CD4-positive, alpha-beta memory T cell (primary cell): ENCODE measurements around the gene SLC7A6. TPM values are rescaled to one million over a fixed set of nuclear protein-coding genes. Genes with fewer than 3 reads are reported as not detected.
A peak's percentile ranks its signal among the peaks of the same experiment; 100 is the strongest.

Source experiments
- CTCF ChIA-PET: fragments of 350-600 bp; sonication (Branson Sonifier 250); formaldehyde crosslinking; loops from one replicate; lab custom pipeline; 2021; ENCODE audit warnings: inconsistent platforms; ENCODE audit not compliant: partially characterized antibody; lab: Charles Lee
- POLR2A ChIA-PET: fragments of 350-600 bp; sonication (Branson Sonifier 250); formaldehyde crosslinking; loops from one replicate; lab custom pipeline; 2021; ENCODE audit not compliant: partially characterized antibody; lab: Charles Lee
- DNase-seq, 5 donors: peaks; one replicate each; pipeline versions ENCODE4 v3.0.0 to v3.0.0-alpha.2; 2020 to 2022; ENCODE audit warnings: mixed read lengths in 1 of 5
- H3K27ac ChIP-seq: one replicate; pipeline ENCODE4 v1.7.0; 2013; ENCODE audit warnings: low read depth, low read length
- H3K27me3 ChIP-seq: 2 replicates; pipeline ENCODE4 v1.7.0; 2013; ENCODE audit warnings: mild to moderate bottlenecking, low read length, moderate library complexity; ENCODE audit not compliant: insufficient read depth
- H3K36me3 ChIP-seq: 2 replicates; pipeline ENCODE4 v1.7.0; 2013; ENCODE audit warnings: mild to moderate bottlenecking, low read length, moderate library complexity; ENCODE audit not compliant: insufficient read depth
- H3K4me1 ChIP-seq: 2 replicates; pipeline ENCODE4 v1.7.0; 2013; ENCODE audit warnings: mild to moderate bottlenecking, low read length, moderate library complexity; ENCODE audit not compliant: insufficient read depth
- H3K4me3 ChIP-seq, 2 donors: one replicate each; pipeline ENCODE4 v1.7.0; 2013; ENCODE audit warnings: low read length in 2 of 2, mild to moderate bottlenecking in 1 of 2
- H3K9me3 ChIP-seq, 2 donors: one replicate each; pipeline ENCODE4 v1.7.0; 2013; ENCODE audit warnings: low read length in 2 of 2, control low read depth in 1 of 2; ENCODE audit not compliant: control insufficient read depth in 1 of 2
- H3K27ac Mint-ChIP-seq, 7 donors: one replicate each; pipeline ENCODE4 v1.8.0; 2020 to 2021; ENCODE audit warnings: mixed read lengths in 7 of 7, mild to moderate bottlenecking in 6 of 7, inconsistent platforms in 3 of 7, moderate library complexity in 3 of 7
- H3K27me3 Mint-ChIP-seq, 2 donors: one replicate each; pipeline ENCODE4 v1.8.0; 2020 to 2021; ENCODE audit warnings: mixed read lengths in 2 of 2
- H3K36me3 Mint-ChIP-seq, 2 donors: one replicate each; pipeline ENCODE4 v1.8.0; 2020 to 2021; ENCODE audit warnings: mixed read lengths in 2 of 2, inconsistent platforms in 1 of 2, mild to moderate bottlenecking in 1 of 2
- H3K4me1 Mint-ChIP-seq, 4 donors: one replicate each; pipeline ENCODE4 v1.8.0; 2020 to 2021; ENCODE audit warnings: mixed read lengths in 4 of 4, mild to moderate bottlenecking in 1 of 4
- H3K4me3 Mint-ChIP-seq, 8 donors: one replicate each; pipeline ENCODE4 v1.8.0; 2020 to 2021; ENCODE audit warnings: mixed read lengths in 8 of 8, mild to moderate bottlenecking in 7 of 8, moderate library complexity in 6 of 8, inconsistent platforms in 3 of 8
- H3K9me3 Mint-ChIP-seq, 8 donors: one replicate each; pipeline ENCODE4 v1.8.0; 2020 to 2021; ENCODE audit warnings: mixed read lengths in 8 of 8, mild to moderate bottlenecking in 5 of 8, inconsistent platforms in 3 of 8, moderate library complexity in 1 of 8
- intact Hi-C: fragments of 100-400 bp; cut with micrococcal nuclease; formaldehyde crosslinking; loops from one replicate; pipeline ENCODE4 v1.15.1; 2023
- polyA plus RNA-seq, 2 donors: library from polyadenylated mRNA; unstranded; fragments of 300-500 nt; fragmentation: Illumina TruSeq; gene quantifications; one replicate each; pipeline ENCODE4 v1.2.3, GENCODE V29; 2021
- total RNA-seq, 2 experiments: library from RNA; stranded (reverse); gene quantifications; one replicate each; pipeline ENCODE4 v1.2.3, GENCODE V29; 2021

The SLC7A6 gene
- total and polyA plus RNA-seq, 4 experiments from 2014 or later = 14.4 to 194 (median 105) TPM

GRCh38 chr16:68310774-68311511 lies 46.6 kb downstream of the SLC7A6 start, which contains the start of the genes PRMT7 and SLC7A6OS:
Gene PRMT7, plus strand, starts transcription at chr16:68311019. Its CDS starts 4,961 bp downstream, at chr16:68315980.
Gene SLC7A6OS, minus strand, starts transcription at chr16:68310946. Its CDS starts 20 bp downstream, at chr16:68310926.
- Mint-ChIP-seq H3K4me3 (peak within 1 kb of the TSS; percentile 96 to 99 (median 98)), H3K27me3 (no peaks in the 10 kb centered on the region), H3K9me3 (no peaks in the 10 kb centered on the region), H3K36me3 (peaks cover 24 to 44% of the 10 kb centered on the region in 2 donors), H3K4me1 (peaks cover 27 to 65% (median 46%) of the 10 kb centered on the region in 4 donors), H3K27ac (peak within 1 kb of the TSS; percentile 75 to 98 (median 96))
- Histone ChIP-seq H3K4me1 (peaks cover 54% of the 10 kb centered on the region), H3K9me3 (no peaks in the 10 kb centered on the region), H3K36me3 (peaks cover 25% of the 10 kb centered on the region), H3K27me3 (no peaks in the 10 kb centered on the region), H3K4me3 (peak within 1 kb of the TSS; percentile 91 to 95), H3K27ac (peak within 1 kb of the TSS; percentile 77)
- intact Hi-C loops = loop anchor here (1.0 kb wide), 4 partner anchors 17 to 66 kb away; partner anchors contain the start of genes PLA2G15 and SLC7A6
- peak; percentile 90 to 96 (median 92) for DNase-seq
- CTCF ChIA-PET = interaction anchor here (0.8 to 4.1 kb wide), 21 partner anchors 8 to 107 kb away, joined by 3 to 84 read pairs (median 6); partner anchors contain the start of gene SLC7A6
- POLR2A ChIA-PET = interaction anchor here (0.6 to 34.3 kb wide), 14 partner anchors 8 to 504 kb away, joined by 3 to 1508 read pairs (median 5); partner anchors contain the start of genes DDX28, DUS2, ESRP2 and NFATC3

GRCh38 chr16:68313116-68313515 lies 48.8 kb downstream of the SLC7A6 start:
- Histone ChIP-seq H3K36me3 (peaks cover 20% of the 10 kb centered on the region), H3K4me1 (peaks cover 44% of the 10 kb centered on the region), H3K9me3 (no peaks in the 10 kb centered on the region), H3K4me3 (no peak overlapping the region), H3K27me3 (no peaks in the 10 kb centered on the region), H3K27ac (no peak overlapping the region)
- peaks cover 25 to 60% (median 44%) of the 10 kb centered on the region in 4 donors for H3K4me1 Mint-ChIP-seq
- peak overlapping the region in 2 of 7 donors; percentile 1 to 42 for H3K27ac Mint-ChIP-seq
- peaks cover 26 to 46% of the 10 kb centered on the region in 2 donors for H3K36me3 Mint-ChIP-seq
- H3K4me3 Mint-ChIP-seq = peak overlapping the region in 3 of 8 donors; percentile 10 to 42 (median 41)
- DNase-seq = no peak
- intact Hi-C loops = no loop called here
- ChIA-PET CTCF (interaction anchor here (1.3 to 2.9 kb wide), 2 partner anchors 50 to 52 kb away, joined by 5 to 8 read pairs; no protein-coding TSS in a partner anchor), POLR2A (interaction anchor here (1.0 kb wide), 1 partner anchor 49 kb away, joined by 4 read pairs; the partner anchor contains the start of gene SLC7A6)
- no peaks in the 10 kb centered on the region for H3K27me3 Mint-ChIP-seq
- no peaks in the 10 kb centered on the region for H3K9me3 Mint-ChIP-seq

- Histone ChIP-seq H3K4me1 (no peaks in the 10 kb centered on the region), H3K4me3 (no peak overlapping the region), H3K27me3 (no peaks in the 10 kb centered on the region), H3K36me3 (peaks cover 25% of the 10 kb centered on the region), H3K27ac (no peak overlapping the region), H3K9me3 (no peaks in the 10 kb centered on the region)
- CTCF ChIA-PET = interaction anchor here (0.7 to 18.1 kb wide), 3 partner anchors 9 to 59 kb away, joined by 3 to 575 read pairs (median 31); partner anchors contain the start of genes PRMT7, SLC7A6 and SLC7A6OS
- H3K4me1 Mint-ChIP-seq = peaks cover 14 to 24% (median 19%) of the 10 kb centered on the region in 4 donors
- no peaks in the 10 kb centered on the region for H3K9me3 Mint-ChIP-seq
- H3K27me3 Mint-ChIP-seq = no peaks in the 10 kb centered on the region
- DNase-seq = no peak
- peaks cover 35 to 49% of the 10 kb centered on the region in 2 donors for H3K36me3 Mint-ChIP-seq
- POLR2A ChIA-PET = interaction anchor here (1.1 kb wide), 1 partner anchor 9 kb away, joined by 3 read pairs; the partner anchor contains the start of genes PRMT7 and SLC7A6OS
- intact Hi-C loops = no loop called here
- peak overlapping the region in 5 of 7 donors; percentile 21 to 87 (median 65) for H3K27ac Mint-ChIP-seq
- no peak overlapping the region for H3K4me3 Mint-ChIP-seq
Measured at GRCh38 chr16:68319185-68319908, 55.0 kb downstream of the SLC7A6 start.

- Mint-ChIP-seq H3K9me3 (no peaks in the 10 kb centered on the region), H3K4me1 (peaks cover 5 to 13% (median 9%) of the 10 kb centered on the region in 4 donors), H3K27ac (no peak overlapping the region), H3K36me3 (peaks cover 26 to 47% of the 10 kb centered on the region in 2 donors), H3K4me3 (no peak overlapping the region), H3K27me3 (no peaks in the 10 kb centered on the region)
- intact Hi-C loops = no loop called here
- no peaks in the 10 kb centered on the region for H3K9me3 ChIP-seq
- ChIA-PET POLR2A (interaction anchor here (1.3 to 1.8 kb wide), 3 partner anchors 13 to 80 kb away, joined by 3 to 6 read pairs (median 6); partner anchors contain the start of genes PRMT7, SLC7A6 and SLC7A6OS), CTCF (interaction anchor here (0.9 to 18.1 kb wide), 2 partner anchors 34 to 64 kb away, joined by 3 to 575 read pairs; partner anchors contain the start of gene SLC7A6)
- no peak overlapping the region for H3K27ac ChIP-seq
- no peaks in the 10 kb centered on the region for H3K27me3 ChIP-seq
- peaks cover 9% of the 10 kb centered on the region for H3K4me1 ChIP-seq
- H3K4me3 ChIP-seq = no peak overlapping the region
- H3K36me3 ChIP-seq = peaks cover 19% of the 10 kb centered on the region
- no peak for DNase-seq
Measured at GRCh38 chr16:68324336-68324735, 60.0 kb downstream of the SLC7A6 start.

GRCh38 chr16:68324780-68325357 lies 60.5 kb downstream of the SLC7A6 start:
- POLR2A ChIA-PET = interaction anchor here (1.3 to 1.8 kb wide), 3 partner anchors 14 to 80 kb away, joined by 3 to 6 read pairs (median 6); partner anchors contain the start of genes PRMT7, SLC7A6 and SLC7A6OS

More at GRCh38 chr16:68324780-68325357, 60.5 kb downstream of the SLC7A6 start:
- Histone ChIP-seq H3K36me3 (peaks cover 14% of the 10 kb centered on the region), H3K4me1 (peaks cover 9% of the 10 kb centered on the region), H3K27ac (no peak overlapping the region), H3K9me3 (no peaks in the 10 kb centered on the region), H3K4me3 (no peak overlapping the region), H3K27me3 (no peaks in the 10 kb centered on the region)
- Mint-ChIP-seq H3K27me3 (no peaks in the 10 kb centered on the region), H3K4me1 (peaks cover 5 to 10% (median 8%) of the 10 kb centered on the region in 4 donors), H3K9me3 (no peaks in the 10 kb centered on the region), H3K36me3 (peaks cover 23 to 45% of the 10 kb centered on the region in 2 donors), H3K4me3 (no peak overlapping the region), H3K27ac (peak overlapping the region in 1 of 7 donors; percentile 50)
- DNase-seq = no peak
- intact Hi-C loops = no loop called here
- CTCF ChIA-PET = interaction anchor here (0.6 to 18.1 kb wide), 5 partner anchors 16 to 64 kb away, joined by 3 to 575 read pairs (median 3); partner anchors contain the start of gene SLC7A6
